ENCODE measurements around the gene PADI3. TPM values are rescaled to one million over a fixed set of nuclear protein-coding genes. Genes with fewer than 3 reads are reported as not detected.

The PADI3 gene
- total RNA-seq, 2 experiments from 2014 or later, result not detected

DNA sequence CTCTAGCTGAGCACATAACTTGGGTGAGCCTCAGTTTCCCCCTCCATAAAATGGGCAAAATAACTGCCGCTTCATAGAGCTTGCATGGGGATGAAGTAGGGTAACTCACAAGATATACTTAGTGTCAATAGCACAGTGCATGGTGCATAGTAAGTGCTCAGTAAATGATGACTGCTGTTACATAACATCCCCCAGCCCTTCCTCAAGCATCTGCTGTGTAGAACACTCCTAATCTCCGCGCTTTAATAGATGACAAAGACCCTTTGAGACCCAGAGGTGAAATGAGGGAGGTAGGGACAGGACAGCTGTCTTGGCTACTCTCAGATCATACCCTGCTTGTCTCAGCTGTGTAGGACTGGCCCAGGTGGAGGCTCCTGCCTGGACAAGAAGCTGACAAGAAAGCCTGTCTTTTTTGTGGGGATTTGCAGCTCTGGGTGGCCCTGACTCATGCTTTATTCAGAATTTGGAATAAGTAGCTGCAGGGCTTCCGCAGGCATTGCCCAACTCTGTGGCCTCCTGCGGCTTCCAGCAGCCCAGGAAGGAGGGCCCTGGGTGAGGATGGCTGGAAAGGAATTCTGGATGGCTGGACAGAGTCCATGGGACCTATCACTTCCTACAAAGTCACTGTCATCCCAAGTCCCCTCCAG, 38.4 kb downstream of the PADI3 start:
- ChIA-PET CTCF (no interaction called here), POLR2A (interaction anchor here (0.5 kb wide), 1 partner anchor 25 kb away, joined by 9 read pairs; no protein-coding TSS in a partner anchor)

DNA sequence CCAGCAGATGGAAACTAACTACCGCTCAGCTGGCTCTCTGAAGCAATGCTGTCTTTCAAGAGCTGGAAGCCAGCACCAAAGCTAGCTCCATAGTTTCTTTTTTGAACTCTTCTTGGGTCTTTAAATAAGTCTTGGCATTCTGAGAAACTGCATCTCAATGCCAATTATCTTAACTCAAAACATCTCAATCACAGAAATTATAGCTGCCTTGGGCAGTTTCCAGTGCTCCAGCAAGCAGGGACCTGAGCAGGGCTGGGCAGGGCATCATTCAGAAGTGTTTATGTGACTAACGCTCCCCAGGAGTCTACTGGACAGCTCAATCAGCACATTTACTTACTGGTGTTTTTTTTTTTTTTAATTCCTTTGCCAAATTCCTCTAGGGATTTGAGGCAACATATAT, 40.8 kb downstream of the PADI3 start:
- ChIA-PET CTCF (no interaction called here), POLR2A (no interaction called here)

DNA sequence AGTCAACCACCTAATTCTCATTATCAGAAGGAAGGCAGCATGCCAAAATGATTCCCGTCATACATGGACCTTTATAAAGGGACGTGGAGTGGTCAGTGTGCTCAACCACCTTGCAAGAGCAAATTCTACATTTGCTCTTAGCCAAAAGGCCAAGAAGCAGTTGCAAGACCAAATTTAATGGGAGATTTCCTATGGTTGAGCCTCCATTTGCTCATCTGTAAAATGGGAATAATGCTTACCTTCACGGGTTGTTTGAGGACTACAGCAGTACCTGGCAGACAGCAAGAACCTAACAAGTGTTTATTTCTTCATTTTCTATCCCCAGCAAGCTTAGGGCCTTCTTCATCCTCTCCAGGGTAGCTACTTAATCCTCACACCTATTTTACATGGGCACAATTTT, 41.7 kb downstream of the PADI3 start:
- ChIA-PET POLR2A (no interaction called here), CTCF (no interaction called here)

DNA sequence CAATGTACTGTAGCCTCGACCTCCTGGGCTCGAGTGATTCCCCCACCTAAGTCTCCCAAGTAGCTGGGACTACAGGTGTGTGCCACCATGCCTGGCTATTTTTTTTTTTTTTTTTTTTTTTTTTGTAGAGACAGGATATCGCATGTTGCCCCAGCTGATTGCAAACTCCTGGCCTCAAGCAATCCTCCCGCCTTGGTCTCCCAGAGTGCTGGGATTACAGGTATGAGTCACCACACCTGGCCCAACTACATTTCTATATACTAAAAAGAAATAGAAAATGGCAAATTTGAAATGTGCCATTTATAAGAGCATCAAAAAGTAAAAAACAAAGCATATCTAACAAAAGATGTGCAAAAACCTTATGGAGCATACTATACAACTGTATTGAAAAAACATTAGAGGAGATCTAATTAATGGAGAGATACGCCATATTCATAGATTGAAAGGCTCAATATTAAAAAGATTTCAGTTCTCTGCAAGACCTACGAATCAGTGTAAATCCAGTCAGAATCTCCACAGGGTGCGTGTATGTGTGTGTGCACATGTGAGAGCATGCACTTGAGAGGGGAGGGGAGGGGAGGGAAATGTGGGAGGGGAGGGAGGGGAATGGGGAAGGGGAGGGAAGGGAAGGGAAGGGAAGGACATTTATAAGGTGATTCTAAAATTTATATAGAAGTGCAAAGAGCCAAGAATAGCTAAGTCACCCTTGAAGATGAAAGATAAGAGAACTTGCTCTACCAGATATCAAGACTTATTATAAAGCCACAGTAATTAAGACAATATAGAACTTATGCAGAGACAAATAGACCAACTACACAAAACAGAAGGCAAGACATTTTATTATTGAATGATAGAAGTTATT, 43.6 kb downstream of the PADI3 start:
- ChIA-PET POLR2A (no interaction called here), CTCF (no interaction called here)

DNA sequence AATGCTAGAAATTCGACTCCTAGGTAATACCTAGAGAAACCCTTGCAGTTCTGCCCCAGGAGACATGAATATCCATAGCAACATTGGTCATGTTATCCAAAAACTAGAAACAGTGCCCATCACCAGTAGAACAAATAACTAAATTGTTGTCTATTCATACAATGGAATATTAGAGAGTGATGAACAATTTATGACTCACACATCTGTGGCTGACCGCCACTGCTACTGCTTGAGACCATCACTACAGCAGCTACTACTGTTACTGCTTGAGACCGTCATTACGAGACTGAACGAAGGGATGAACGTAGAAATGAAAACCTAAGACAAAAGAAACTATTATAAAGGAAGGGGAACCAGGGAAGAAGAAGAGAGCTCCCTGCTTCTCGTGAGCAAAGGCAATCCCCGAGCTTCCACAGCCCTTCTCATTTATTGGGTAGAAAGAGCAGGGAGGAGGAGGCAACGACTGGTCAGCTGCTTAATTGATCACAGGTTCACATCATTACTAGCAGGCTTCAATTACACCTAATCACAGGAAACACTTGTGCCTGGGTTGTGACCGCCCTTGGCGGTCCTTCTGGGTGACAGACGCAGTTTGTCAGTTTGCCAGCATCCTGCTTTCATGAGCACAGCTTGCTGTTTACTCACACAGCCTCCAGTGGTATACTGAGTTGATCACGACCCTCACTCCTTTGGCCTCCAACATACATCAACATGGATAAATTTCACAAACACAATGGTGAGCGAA, 45.0 kb downstream of the PADI3 start:
- CTCF ChIA-PET, result no interaction called here
- POLR2A ChIA-PET, result interaction anchor here (0.6 kb wide), 1 partner anchor 18 kb away, joined by 3 read pairs; no protein-coding TSS in a partner anchor

DNA sequence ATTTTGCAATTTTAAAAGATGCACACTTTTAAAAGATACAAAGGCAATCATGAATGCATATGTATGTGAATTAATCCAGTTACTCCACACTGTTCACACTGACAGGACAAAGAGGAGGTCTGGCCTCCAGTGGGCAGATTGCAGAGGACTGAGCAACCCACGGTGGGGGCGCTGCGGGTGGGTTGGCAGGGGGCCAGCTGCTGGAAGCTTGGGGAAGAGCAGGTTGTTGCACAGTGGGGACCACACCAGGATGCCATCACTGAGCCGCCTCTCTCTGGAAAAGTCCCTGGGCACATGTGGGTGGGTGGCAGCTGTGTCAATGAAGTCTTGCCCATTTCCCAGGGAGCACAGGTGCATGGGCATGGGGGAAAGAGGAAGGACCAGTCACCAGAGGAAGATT, 46.4 kb downstream of the PADI3 start:
- ChIA-PET CTCF (no interaction called here), POLR2A (no interaction called here)

DNA sequence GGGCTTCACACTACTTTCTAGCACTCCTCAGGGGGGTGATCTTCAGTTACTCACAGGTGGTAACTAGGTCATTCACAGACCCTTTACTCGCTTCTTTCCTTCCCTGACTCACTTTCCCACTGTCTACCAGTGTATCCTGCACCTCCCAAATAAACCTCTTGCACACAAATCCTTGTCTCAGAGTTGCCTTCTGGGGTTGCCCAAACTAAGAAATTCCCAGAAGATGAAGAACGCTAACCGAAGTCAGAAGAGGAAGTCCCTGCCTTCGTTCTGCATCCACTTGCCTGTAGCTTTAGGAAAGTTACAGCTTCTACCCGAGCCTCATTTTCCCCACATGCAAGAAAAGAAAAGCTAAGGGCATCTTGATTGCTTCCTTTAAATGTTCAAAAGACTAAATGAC, 47.2 kb downstream of the PADI3 start:
- ChIA-PET POLR2A (no interaction called here), CTCF (no interaction called here)

DNA sequence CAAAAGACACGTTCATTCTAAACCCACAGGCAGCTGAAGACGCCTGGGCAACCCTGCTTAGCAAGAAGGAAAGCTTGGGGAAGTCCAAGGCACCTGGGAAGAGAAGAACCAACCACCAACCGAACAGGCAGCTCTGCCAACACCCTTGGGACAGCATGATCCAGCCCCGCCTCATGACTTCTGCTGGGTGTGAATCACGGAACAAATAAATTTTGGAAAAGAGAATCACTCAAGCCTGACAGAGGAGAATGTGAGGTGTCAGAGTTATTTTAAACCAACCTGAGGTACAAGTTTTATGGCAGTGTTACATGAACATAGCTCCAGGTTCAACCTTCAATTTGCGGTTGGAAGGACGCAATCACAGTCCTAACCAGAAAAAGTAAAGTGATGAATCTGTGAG, 49.1 kb downstream of the PADI3 start:
- POLR2A ChIA-PET, result no interaction called here
- CTCF ChIA-PET, result no interaction called here

DNA sequence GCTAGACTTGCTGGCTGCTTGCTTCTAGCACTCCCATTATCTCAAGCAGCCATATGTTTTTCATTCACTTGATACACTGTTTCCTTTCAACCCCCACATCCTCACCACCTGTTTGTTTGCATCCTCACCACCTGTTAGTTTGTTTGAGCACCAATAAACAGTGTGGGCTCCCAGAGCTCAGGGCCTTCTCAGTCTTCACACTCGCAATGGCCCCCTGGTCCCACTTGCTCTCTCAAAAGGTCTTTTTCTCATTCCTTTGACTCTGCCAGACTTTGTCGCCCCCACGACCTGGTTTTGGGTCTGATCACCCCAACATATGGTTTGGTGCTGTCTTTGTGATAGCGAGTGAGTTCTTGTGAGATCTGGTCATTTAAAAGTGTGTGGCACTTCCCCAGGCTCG, 52.9 kb downstream of the PADI3 start:
- CTCF ChIA-PET, result no interaction called here
- POLR2A ChIA-PET, result no interaction called here

DNA sequence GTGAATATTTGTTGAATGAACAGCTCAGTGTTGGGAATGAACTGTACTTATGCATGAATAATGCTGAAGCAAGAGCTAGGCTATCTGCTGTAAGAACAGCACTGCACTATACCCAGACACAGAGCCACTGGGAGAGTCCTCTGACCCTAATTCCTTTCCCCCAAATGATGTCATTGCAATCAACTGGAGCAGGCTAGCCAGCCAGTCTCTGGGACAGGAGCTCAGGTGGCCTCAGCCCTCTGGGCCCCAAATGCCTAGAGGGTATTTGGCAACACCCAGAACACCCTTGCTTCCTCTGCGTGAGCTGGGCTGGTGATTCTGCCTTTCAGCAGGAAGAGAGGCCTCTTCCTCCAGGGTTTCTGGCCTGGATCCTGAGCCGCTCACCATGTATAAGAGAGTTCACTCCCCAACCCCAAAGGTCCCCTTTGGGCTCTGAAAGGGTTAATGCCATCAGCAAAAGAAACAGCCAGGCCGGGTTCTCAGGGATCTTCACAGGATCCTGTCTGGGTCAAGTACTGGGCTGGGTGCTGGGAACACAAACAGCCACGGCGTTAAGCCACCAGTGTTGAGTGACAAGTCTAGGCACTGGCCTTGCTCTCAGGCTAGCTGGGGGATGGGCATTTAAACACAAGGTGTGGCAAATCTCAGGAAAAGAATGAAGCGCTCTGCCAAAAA, 55.4 kb downstream of the PADI3 start:
- CTCF ChIA-PET, result no interaction called here

DNA sequence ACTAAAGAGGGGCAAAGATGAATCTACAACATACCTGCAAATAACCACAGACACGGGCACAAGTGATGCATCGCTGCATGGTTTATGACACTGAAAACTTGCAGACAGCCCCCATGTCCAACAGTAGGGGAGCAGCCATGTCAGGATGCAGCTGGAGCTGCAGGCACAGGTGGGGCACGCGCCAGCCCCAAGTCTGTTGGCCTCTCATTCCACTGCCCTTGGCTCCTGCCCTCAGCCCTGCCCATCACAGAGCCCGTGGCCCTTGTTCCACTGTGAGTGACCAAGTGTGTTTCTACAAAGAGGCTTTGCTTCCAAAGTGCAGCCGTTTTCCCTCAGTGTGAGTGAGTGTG, 55.9 kb downstream of the PADI3 start:
- ChIA-PET CTCF (no interaction called here), POLR2A (no interaction called here)

More for the DNA sequence above, 55.4 kb downstream of the PADI3 start:
- POLR2A ChIA-PET, result no interaction called here

DNA sequence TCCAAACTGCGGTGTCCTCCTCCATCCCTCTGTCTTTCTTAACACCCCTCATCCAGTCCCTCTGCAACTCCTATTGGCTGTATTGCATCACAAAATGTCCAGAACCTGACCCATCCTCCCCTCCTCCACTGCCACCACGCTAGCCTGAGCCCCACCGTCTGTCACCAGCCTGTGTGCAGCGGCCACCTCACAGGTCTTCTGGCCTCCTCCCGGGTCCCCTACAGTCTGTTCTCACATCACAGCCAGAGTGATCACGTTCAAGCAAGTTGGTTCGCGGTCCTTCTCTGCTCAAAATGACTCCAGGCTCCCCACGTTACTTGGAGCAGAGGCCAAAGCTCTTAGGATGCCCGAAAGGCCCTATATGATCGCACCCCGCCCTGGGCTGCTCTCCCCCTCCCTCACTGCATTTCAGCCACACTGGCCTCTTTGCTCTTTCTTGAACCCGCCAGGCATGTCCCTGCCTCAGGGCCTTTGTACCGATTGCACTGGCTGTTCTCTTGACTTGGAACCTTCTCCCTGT, 56.7 kb downstream of the PADI3 start:
- POLR2A ChIA-PET, result no interaction called here
- CTCF ChIA-PET, result interaction anchor here (0.5 kb wide), 1 partner anchor 1574 kb away, joined by 3 read pairs; no protein-coding TSS in a partner anchor

DNA sequence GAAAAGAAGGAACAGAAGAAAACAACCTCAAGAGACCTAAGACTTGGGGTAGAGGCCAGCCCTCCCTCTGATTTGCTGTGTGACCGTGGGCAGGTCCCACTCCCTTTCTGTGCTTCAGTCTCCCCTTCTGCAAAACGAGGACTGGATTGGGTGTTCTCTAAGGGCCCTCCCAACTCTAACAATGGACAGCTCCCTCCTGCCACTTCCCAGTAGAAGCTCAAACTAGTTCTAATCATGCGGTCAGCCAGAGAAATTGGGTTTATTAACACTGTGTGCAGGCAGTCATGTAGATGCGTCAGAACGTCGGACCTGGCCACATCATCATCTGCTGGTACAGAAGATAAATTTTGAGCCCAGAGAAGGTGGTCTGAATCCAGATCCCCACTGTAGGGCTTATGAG, 57.5 kb downstream of the PADI3 start:
- ChIA-PET CTCF (no interaction called here), POLR2A (no interaction called here)

DNA sequence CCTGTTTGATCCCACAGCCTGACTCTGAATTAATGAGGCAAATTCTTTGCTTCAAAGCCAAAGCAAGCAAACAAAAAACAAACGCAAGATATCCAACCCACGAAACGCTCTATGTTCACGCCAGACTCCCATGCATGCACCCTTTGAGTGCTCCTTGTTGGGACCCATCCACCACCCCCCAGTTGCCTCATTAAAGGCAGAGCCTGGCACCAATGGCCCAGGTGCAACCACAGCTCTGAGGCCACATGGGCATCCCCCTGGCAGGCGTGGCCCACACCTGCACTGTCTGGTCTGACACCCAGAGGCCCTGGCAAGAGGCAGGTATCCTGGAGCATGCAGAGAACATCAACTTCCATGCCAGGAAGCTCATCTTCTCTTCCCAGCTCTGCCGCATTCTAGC, 58.0 kb downstream of the PADI3 start:
- CTCF ChIA-PET, result no interaction called here
- POLR2A ChIA-PET, result no interaction called here

DNA sequence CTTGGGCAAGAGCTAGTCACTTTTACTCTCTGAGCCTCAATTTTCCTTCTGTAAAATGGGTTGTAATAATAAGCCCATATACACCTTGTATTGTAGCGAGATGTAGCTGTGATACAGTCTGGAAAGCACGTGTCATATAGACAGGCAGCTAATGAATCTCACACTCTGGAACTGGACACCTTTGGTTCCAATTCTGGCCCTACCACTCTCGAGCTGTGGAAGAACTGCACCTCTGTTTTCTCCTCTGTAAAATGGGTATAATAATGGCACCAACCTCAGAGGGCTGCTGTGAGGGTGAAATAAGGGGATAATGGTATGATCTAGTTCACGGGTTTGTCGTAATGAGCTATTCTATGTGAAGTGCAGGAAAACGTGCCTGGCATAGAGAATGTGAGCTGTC, 58.4 kb downstream of the PADI3 start:
- ChIA-PET CTCF (no interaction called here), POLR2A (no interaction called here)

DNA sequence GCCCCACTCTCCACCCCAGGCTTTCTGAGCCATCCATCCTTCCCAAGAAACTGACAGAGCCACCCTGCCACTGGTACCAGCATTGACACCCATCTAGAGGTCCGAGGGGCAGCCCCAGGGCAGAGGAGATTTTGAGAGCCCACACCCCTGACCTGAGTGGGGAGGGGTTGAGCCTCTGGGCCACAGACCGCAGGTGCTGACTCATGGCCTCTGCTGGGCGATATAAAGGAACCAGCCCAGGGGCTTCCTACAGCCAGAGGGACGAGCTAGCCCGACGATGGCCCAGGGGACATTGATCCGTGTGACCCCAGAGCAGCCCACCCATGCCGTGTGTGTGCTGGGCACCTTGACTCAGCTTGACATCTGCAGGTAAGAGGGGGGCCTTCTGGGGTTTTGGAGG, 59.0 kb downstream of the PADI3 start, which contains the start of gene PADI4:
Gene PADI4, plus strand, starts transcription at position 252 of the 400 bp plus-strand sequence. Its CDS starts 26 bp downstream, at position 278.
- CTCF ChIA-PET, result no interaction called here
- POLR2A ChIA-PET, result no interaction called here

DNA sequence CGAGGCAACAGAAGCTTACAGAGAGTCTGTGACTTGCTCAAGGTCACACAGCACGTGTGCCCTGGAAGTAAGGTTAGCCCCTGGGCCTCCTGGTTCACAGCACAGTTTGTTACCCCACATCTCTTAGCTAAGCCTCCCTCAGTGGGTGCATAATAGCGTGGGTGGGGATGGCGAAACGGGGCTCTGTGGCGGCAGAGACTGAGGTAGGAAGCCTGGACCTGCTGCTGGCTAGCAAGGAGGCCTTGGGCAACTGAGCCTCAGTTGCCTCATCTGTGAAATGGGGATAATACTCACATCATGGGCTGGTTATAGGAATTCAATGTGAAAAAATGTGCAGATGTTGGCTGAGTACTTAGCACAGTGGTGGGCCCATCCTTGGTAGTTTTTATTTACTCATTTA, 59.7 kb downstream of the PADI3 start:
- POLR2A ChIA-PET, result no interaction called here
- CTCF ChIA-PET, result no interaction called here

DNA sequence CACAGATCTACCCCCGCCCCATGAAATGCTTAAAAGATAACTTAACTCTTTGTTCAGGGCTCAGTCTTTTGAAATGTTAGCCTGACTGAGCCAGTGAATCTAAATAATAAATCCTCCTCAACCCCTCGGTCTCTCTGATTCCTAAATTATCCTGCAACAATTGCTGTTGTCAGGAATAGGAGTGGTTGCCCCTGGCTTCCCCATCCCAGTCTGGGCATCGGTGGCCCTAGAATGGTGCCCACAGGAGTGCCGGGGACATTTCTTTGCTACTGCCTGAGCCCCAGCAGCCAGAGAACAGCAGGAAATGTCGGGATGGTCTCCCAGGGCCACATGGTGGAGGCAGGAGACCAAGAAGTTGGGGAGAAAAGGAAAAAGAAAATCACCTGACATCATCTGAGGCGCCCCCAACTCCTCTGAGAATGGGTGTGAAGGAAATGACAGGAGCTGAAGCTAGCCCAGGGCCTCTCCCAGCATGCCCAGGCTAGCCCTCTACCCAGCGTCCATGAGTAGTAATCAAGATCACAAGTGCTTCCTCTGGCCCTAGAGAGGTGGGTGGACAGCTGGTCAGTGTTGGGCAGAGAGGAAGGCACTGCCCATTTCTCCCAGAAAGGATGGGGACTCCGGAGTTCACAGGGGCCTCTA, 60.6 kb downstream of the PADI3 start:
- CTCF ChIA-PET, result interaction anchor here (0.6 kb wide), 1 partner anchor 21 kb away, joined by 3 read pairs; no protein-coding TSS in a partner anchor
- POLR2A ChIA-PET, result interaction anchor here (0.6 kb wide), 1 partner anchor 10 kb away, joined by 6 read pairs; no protein-coding TSS in a partner anchor

DNA sequence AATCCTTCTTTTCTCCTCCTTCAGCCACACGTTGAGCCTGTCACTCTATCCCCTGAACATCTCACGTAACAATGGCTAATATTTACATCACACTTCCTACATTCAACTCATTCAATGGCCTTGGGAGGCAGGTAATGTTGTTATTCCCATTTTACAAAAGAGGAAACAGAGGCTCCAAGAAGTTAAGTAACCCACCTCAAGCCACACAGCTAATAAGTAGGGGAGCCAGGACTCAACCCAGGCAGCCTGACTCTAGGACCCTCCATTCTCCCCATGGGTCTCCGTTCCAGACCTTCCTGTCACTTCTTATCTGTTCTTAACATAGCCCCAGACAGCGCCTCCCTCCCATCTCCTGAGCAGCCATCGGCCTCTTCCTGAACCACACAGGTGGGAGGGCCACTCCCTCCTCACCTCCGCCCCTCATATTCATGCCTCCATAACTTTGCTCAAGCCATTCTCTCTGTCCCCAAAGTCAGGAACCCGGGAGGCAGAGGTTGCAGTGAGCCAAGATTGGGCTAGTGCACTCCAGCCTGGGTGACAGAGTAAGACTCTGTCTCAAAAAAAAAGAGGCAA, 61.3 kb downstream of the PADI3 start:
- CTCF ChIA-PET, result no interaction called here
- POLR2A ChIA-PET, result no interaction called here

All from activated CD8-positive, alpha-beta memory T cell treated with anti-CD3 and anti-CD28 coated beads for 36 hours (primary cell).